ENCODE data around the gene WNT2.

GRCh38 chr7:117347962-117348672 lies 25.3 kb upstream of the WNT2 start:
- TF ChIP-seq CTCF (IDR thresholded peaks at IDR 0.05), result no peak
- no peak for TF ChIP-seq POLR2AphosphoS5 (IDR thresholded peaks at IDR 0.05)
- TF ChIP-seq EP300 (IDR thresholded peaks at IDR 0.05), result no peak
